Right lobe of liver (tissue), 6 donors: Measurements from ENCODE around the gene COQ9. TPM values are rescaled to one million over a fixed set of nuclear protein-coding genes. Genes with fewer than 3 reads are reported as not detected.
A peak's percentile ranks its signal among the peaks of the same experiment; 100 is the strongest.

Experiments used
- ATAC-seq, 4 donors: fragments of 200-7000 bp; cut with Tn5 transposase; one replicate each; pipeline ENCODE4 v1.9.1; 2020; ENCODE audit warnings: mild to moderate bottlenecking in 4 of 4, moderate library complexity in 4 of 4
- DNase-seq, 3 donors: peaks; one replicate each; pipeline ENCODE4 v3.0.0-alpha.2; 2020
- H3K27ac ChIP-seq, 3 donors: fragments of 200-600 bp; one replicate each; pipeline ENCODE4 v1.8.0; 2022
- H3K27me3 ChIP-seq, 2 donors: fragments of 200-600 bp; one replicate each; pipeline ENCODE4 v1.8.0; 2022
- H3K36me3 ChIP-seq, 4 donors: fragments of 200-600 bp; sonication (generic) in 1 of 4; one replicate each; pipeline versions ENCODE4 v1.5.1 to v1.8.0; 2017 to 2022; ENCODE audit warnings: control low read depth in 1 of 4
- H3K4me1 ChIP-seq, 4 donors: fragments of 200-600 bp; sonication (generic) in 1 of 4; one replicate each; pipeline versions ENCODE4 v1.5.1 to v1.8.0; 2017 to 2022; ENCODE audit warnings: control low read depth in 1 of 4
- H3K4me3 ChIP-seq, 3 donors: fragments of 200-600 bp; one replicate each; pipeline ENCODE4 v1.8.0; 2022
- H3K9me3 ChIP-seq, 4 donors: fragments of 200-600 bp; sonication (generic) in 1 of 4; one replicate each; pipeline versions ENCODE4 v1.5.1 to v1.8.0; 2017 to 2022; ENCODE audit warnings: control low read depth in 1 of 4
- POLR2A ChIP-seq: fragments of 450-650 bp; IDR thresholded peaks from one replicate; pipeline ENCODE4 v1.6.1; 2017; ENCODE audit warnings: antibody characterized with exemption, mild to moderate bottlenecking
- WGBS: methylation state at CpG from one replicate; pipeline ENCODE4 v1.1.6; 2018; ENCODE audit warnings: low coverage, low lambda C conversion rate; ENCODE audit not compliant: insufficient coverage; ENCODE audit errors: missing lambda C conversion rate; 5-methylcytosine and 5-hydroxymethylcytosine counted together
- intact Hi-C, 2 donors: fragments of 100-400 bp; cut with DNase I; formaldehyde crosslinking; loops; one replicate each; pipeline versions ENCODE4 v1.11.2 to v1.14.1; 2022
- total RNA-seq, 6 experiments: library from RNA; depleted of rRNA in 2 of 6; stranded (reverse); fragments of >200 nt in 2 of 6; fragmentation: NEBNext Ultra II Directional in 3 of 6; extraction: Animal tissue kit (Norgen Biotek cat#: 25700) in 3 of 6; gene quantifications; one replicate each; pipeline versions ENCODE4 v1.1.0 to v1.2.4, GENCODE V29; 2016 to 2023
- TF ChIP-seq, protein P1 (sequence below), 4 donors: fragments of 200-600 bp in 3 of 4; fragments of 450-650 bp in 1 of 4; IDR thresholded peaks; one replicate each; pipeline versions ENCODE4 v1.5.1 to v1.8.0; 2016 to 2022; ENCODE audit warnings: antibody characterized with exemption in 4 of 4, mild to moderate bottlenecking in 2 of 4
- donor health status: DM: no; HTN: yes; CAD: no.
- donor health status: DM: no; HTN: no; CAD: no.
- donor health status: DM: no; HTN: no; CAD: no.
- donor health status: DM: no; HTN: yes; CAD: no.
- donor health status: DM: no; HTN: yes; CAD: no.

COQ9 gene
- total RNA-seq, 6 experiments from 2014 or later, result 43.2 to 81.4 (median 55.3) TPM

DNA sequence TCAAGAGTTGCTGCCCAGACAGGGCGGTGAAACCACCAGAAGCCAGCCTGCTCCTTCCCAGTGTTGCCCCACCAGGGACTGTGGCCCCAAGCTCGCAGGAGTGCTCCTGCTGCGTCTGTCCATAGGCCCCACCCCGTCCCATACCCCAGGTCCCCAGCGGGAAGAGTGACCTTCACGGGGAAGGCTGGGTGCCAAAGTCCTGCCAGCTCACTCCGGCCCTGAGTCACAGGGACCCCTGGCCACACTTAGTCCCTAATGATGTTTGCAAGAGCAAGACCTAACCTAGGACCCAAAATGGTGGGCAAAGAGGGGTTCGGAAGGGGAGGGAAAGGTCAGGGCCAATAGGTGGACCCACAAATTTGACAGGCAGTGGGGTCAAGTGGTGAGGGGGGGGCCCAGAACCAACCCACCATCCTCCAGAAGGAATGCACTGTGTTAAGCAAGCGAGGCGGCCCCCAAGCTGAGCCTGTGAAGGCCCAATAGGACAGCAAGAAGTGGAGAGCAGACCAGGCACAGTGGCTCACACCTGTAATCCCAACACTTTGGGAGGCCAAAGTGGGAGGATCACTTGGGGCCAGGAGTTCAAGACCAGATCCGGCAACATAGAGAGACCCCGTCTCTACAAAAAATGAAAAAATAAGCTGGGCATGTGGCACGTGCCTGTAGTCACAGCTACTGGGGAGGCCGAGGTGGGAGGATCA lies 35.7 kb downstream of the COQ9 start:
- no peaks in the 10 kb centered on the region for H3K36me3 ChIP-seq
- H3K27me3 ChIP-seq, result no peaks in the 10 kb centered on the region
- H3K4me3 ChIP-seq, result no peak overlapping the region
- DNase-seq (peak in 1 of 3 donors; percentile 42), ATAC-seq (no peak)
- intact Hi-C loops, result no loop called here
- H3K27ac ChIP-seq, result no peak overlapping the region
- 57% methylated on average over 4 of the region's 14 CpGs for WGBS
- H3K4me1 ChIP-seq, result peaks cover 0 to 38% (median 18%) of the 10 kb centered on the region in 4 donors
- TF ChIP-seq, protein P1, sequence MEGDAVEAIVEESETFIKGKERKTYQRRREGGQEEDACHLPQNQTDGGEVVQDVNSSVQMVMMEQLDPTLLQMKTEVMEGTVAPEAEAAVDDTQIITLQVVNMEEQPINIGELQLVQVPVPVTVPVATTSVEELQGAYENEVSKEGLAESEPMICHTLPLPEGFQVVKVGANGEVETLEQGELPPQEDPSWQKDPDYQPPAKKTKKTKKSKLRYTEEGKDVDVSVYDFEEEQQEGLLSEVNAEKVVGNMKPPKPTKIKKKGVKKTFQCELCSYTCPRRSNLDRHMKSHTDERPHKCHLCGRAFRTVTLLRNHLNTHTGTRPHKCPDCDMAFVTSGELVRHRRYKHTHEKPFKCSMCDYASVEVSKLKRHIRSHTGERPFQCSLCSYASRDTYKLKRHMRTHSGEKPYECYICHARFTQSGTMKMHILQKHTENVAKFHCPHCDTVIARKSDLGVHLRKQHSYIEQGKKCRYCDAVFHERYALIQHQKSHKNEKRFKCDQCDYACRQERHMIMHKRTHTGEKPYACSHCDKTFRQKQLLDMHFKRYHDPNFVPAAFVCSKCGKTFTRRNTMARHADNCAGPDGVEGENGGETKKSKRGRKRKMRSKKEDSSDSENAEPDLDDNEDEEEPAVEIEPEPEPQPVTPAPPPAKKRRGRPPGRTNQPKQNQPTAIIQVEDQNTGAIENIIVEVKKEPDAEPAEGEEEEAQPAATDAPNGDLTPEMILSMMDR (IDR thresholded peaks at IDR 0.05), result no peak
- TF ChIP-seq POLR2A, result no peak
- H3K9me3 ChIP-seq, result no peaks in the 10 kb centered on the region

DNA sequence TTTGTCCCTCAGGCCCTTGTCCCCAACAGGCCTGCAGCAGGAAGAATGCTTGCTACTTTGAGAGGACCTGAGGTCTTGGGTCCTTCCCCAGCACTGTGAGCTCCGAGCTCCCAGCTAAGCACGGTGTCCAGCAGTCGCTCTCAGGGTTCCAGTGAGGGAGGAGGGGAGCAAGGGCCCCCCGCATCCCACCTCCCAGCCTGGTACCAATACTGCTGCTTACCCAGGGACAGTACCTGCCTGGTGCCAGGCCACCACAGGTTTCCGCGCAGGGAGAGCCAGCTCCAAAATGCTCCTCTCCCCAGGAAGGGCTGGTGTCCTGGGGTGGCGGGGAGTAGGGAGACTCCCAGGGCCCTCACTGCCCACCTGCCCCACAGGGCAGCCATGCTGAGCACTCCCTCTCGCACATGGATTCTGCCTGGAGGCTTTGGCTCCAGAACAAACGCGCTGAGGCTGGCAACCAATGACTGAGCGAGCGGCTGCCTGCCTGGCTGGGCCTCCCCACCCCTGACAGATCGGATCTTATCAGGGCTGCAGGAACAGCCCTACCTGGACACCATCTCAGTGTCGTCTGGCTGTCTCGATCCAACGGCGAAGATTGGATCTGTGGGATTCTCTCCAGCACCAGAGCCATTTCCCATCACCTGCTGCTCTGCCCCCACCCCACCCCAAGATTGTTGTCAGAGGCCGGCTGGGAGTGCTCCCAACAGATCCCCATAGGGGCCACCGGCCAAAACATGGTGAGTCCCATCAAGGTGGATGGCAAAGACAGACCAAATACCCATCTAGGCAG lies 36.6 kb downstream of the COQ9 start:
- TF ChIP-seq POLR2A, result no peak
- TF ChIP-seq, protein P1 (IDR thresholded peaks at IDR 0.05), result no peak
- intact Hi-C loops, result no loop called here
- WGBS, result no CpG with 5 or more reads among the region's 19 CpGs

DNA sequence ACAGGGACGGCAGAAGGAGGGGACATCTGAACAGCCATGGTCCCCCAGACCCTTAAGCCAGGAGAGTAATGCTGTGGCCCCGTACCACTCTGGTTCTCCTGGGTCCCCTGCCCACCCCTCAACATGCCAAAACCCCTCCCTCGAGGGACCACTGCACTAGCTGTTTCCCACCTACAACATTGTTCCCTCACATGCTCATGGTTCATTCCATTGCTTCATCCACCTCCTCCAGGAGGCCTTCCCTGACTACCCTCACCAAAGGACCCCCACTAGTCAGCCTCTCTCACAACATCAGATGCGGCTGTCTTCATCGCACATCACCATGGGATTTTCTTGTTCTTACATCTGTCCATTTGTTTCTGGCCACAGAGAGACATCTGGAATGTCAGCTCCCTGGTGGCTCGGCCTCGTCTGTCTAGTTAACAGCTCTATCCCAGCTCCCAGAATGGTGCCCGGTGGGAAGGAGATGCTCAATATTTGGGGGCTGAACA lies 37.3 kb downstream of the COQ9 start:
- WGBS, result 94% methylated on average over 7 of the region's 8 CpGs
- ATAC-seq (no peak), DNase-seq (peak in 1 of 3 donors; percentile 33)
- H3K9me3 ChIP-seq, result no peaks in the 10 kb centered on the region
- peaks cover 0 to 23% (median 11%) of the 10 kb centered on the region in 4 donors for H3K4me1 ChIP-seq
- H3K27me3 ChIP-seq, result no peaks in the 10 kb centered on the region
- TF ChIP-seq, protein P1 (IDR thresholded peaks at IDR 0.05), result no peak
- TF ChIP-seq POLR2A, result no peak
- H3K36me3 ChIP-seq, result no peaks in the 10 kb centered on the region
- peak overlapping the region in 1 of 3 donors; percentile 95 for H3K4me3 ChIP-seq
- no peak overlapping the region for H3K27ac ChIP-seq
- intact Hi-C loops, result no loop called here

More for the DNA sequence above, 36.6 kb downstream of the COQ9 start:
- Histone ChIP-seq H3K36me3 (no peaks in the 10 kb centered on the region), H3K4me1 (peaks cover 0 to 29% (median 14%) of the 10 kb centered on the region in 4 donors), H3K9me3 (no peaks in the 10 kb centered on the region), H3K27me3 (no peaks in the 10 kb centered on the region), H3K27ac (no peak overlapping the region), H3K4me3 (no peak overlapping the region)
- peak in 1 of 3 donors; percentile 49 for DNase-seq
- ATAC-seq, result no peak

DNA sequence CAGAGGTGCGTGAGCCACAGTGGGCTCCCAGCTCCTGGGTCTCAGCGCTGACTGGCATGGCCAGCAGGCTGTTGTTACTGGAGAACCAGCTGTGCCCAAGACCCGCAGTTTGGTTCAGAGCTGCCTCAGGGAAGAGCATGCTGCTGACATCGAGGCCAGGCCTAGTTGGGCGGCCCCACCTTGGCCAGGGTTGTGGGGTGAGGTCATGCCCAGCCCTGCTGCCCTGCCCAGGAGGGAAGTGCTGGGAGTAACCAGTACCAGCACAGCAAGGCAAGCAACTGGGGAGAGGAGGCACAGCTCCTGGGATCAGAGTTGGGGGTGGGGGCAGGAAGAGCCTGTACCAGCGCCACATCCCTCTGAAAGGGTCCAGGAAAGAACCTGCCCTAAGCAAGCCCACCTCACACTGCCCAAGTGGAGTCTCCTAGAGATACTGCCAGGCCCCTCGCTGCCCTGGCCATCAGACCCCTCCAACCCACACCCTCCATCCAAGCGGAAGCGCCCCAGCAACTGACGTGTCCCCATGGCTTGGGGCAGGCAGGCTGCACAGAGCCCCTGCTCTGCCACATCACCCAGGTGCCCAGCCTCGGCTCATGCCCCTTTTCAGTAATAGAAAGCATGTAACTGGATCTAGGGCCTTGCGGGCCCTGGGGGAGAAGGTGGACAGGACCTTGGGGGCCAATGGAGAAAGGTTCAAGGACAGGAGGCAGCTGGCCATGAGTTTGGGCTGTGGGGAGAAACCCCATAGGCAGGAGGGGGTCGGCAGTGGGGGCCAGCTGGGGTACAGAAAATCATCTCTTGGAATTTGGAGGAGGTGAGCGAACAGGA lies 38.0 kb downstream of the COQ9 start:
- H3K27me3 ChIP-seq, result no peaks in the 10 kb centered on the region
- peak overlapping the region; percentile 79 to 95 (median 88) for H3K4me3 ChIP-seq
- peaks cover 0 to 15% (median 7%) of the 10 kb centered on the region in 4 donors for H3K4me1 ChIP-seq
- 23% methylated on average over 3 of the region's 14 CpGs for WGBS
- peak in 1 of 4 donors; percentile 28 for ATAC-seq
- intact Hi-C loops, result no loop called here
- DNase-seq, result peak in 1 of 3 donors; percentile 46
- no peaks in the 10 kb centered on the region for H3K36me3 ChIP-seq
- peak overlapping the region; percentile 31 to 64 (median 60) for H3K27ac ChIP-seq
- no peaks in the 10 kb centered on the region for H3K9me3 ChIP-seq
- no peak for TF ChIP-seq POLR2A
- TF ChIP-seq, protein P1 (IDR thresholded peaks at IDR 0.05), result no peak
